ENCODE data around the gene OTULINL.

Gene OTULINL

DNA sequence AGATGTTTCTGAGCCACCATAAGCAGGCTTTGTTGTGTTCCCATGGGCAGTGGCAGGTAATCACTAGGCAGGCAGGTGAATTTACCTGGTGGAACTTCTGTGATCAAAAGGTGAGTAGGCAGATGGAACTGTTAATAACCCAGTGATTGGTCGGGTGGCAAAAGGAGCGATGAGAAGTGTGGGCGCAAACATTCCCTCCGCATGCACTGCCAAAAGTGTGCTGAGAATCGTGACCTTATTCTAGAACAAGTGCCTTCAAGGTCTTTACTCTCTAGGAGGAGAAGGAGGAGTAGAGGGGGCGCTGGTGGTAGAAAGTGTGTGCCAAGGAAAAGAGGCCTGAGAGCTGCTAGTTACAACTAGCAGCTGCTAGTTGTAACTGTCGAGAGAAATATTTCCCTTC, 3.3 kb downstream of the OTULINL start:
- H3K4me3 ChIP-seq (ENCODE audit: low read depth in 1 of 2, low read length in 2 of 2) = peak overlapping the region; percentile 4 to 8
- H3K27me3 ChIP-seq (ENCODE audit: control insufficient read depth in 1 of 2, insufficient read depth in 2 of 2, low read length in 2 of 2) = no peaks in the 10 kb centered on the region
- H3K27ac ChIP-seq (ENCODE audit: low read depth, low read length) = no peak overlapping the region
- no peaks in the 10 kb centered on the region for H3K9me3 ChIP-seq (ENCODE audit: control insufficient read depth in 1 of 2, low read length in 2 of 2)
- H3K9ac ChIP-seq (ENCODE audit: low read depth in 1 of 2, low read length in 2 of 2) = peak overlapping the region in 1 of 2 donors; percentile 22
- H3K4me1 ChIP-seq (ENCODE audit: control insufficient read depth in 1 of 2, insufficient read depth in 2 of 2, low read length in 2 of 2) = peaks cover 32 to 37% of the 10 kb centered on the region in 2 donors
- no peaks in the 10 kb centered on the region for H3K36me3 ChIP-seq (ENCODE audit: control insufficient read depth in 1 of 2, insufficient read depth in 2 of 2, low read length in 2 of 2)

DNA sequence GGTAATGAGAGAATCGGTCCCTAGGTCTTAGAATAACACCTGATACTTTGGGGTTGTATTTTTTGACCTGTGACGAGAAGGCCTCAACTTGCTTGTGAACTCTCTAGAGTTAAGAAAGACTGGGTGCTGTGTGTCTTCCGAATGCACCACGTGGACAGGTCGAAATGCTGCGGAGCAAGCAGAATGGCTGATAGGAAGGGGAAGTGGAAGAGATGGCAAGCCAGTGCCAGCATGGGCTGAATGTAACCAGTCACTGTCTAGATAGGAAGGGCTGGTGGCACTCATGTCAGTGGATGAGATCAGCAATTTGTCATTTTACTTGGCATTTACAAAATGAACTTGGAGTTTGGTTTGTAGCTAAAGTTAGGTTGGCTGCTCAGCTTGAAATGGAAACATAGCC, 5.6 kb downstream of the OTULINL start:
- peaks cover 41 to 43% of the 10 kb centered on the region in 2 donors for H3K4me1 ChIP-seq (ENCODE audit: control insufficient read depth in 1 of 2, insufficient read depth in 2 of 2, low read length in 2 of 2)
- H3K4me3 ChIP-seq (ENCODE audit: low read depth in 1 of 2, low read length in 2 of 2) = no peak overlapping the region
- H3K9me3 ChIP-seq (ENCODE audit: control insufficient read depth in 1 of 2, low read length in 2 of 2) = no peaks in the 10 kb centered on the region
- H3K9ac ChIP-seq (ENCODE audit: low read depth in 1 of 2, low read length in 2 of 2) = no peak overlapping the region
- H3K27me3 ChIP-seq (ENCODE audit: control insufficient read depth in 1 of 2, insufficient read depth in 2 of 2, low read length in 2 of 2) = no peaks in the 10 kb centered on the region
- H3K27ac ChIP-seq (ENCODE audit: low read depth, low read length) = no peak overlapping the region
- H3K36me3 ChIP-seq (ENCODE audit: control insufficient read depth in 1 of 2, insufficient read depth in 2 of 2, low read length in 2 of 2) = no peaks in the 10 kb centered on the region

GRCh38 chr5:14588145-14588544, 6.6 kb downstream of the OTULINL start:
- no peaks in the 10 kb centered on the region for H3K36me3 ChIP-seq (ENCODE audit: control insufficient read depth in 1 of 2, insufficient read depth in 2 of 2, low read length in 2 of 2)
- H3K27me3 ChIP-seq (ENCODE audit: control insufficient read depth in 1 of 2, insufficient read depth in 2 of 2, low read length in 2 of 2) = no peaks in the 10 kb centered on the region
- no peak overlapping the region for H3K27ac ChIP-seq (ENCODE audit: low read depth, low read length)
- H3K9me3 ChIP-seq (ENCODE audit: control insufficient read depth in 1 of 2, low read length in 2 of 2) = no peaks in the 10 kb centered on the region
- H3K4me1 ChIP-seq (ENCODE audit: control insufficient read depth in 1 of 2, insufficient read depth in 2 of 2, low read length in 2 of 2) = peaks cover 45 to 48% of the 10 kb centered on the region in 2 donors
- H3K9ac ChIP-seq (ENCODE audit: low read depth in 1 of 2, low read length in 2 of 2) = no peak overlapping the region
- no peak overlapping the region for H3K4me3 ChIP-seq (ENCODE audit: low read depth in 1 of 2, low read length in 2 of 2)

DNA sequence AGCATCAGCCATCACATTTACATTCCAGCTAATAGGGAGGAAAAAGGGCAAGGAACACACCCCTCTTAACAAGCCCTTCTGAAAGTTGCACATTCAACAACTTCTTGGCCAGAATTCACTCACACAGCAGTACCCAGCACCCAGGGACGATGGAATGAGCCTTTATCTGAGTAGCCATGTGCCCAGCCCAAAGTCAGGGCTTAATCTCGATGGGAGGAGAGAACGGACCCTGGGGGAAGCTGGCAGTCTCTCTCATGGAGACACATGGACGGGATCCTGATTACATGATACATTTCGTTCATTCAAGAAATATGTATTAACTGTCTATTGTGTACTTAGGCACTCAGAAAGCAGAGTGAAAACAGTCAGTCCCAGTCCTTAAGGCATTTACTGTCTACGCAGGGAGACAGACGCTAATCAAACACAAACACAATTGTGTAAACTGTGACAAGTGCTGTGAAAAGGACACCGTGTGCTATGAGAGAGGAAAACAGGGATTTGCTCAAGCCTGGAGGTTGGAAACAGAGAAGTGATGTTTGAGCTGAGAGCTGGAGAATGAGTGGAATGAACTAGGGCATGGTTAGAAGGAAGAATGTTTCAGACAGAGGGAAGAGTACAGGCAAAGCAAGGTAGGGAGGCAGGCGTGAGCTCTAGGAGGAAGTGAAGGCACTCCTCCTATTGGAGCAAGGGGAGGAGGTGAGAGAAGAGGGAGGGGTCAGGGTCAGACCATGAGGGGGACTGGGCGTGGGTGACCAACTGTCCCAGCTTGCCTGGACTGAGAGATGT, 7.4 kb downstream of the OTULINL start:
- no peak overlapping the region for H3K27ac ChIP-seq (ENCODE audit: low read depth, low read length)
- H3K9me3 ChIP-seq (ENCODE audit: control insufficient read depth in 1 of 2, low read length in 2 of 2) = no peaks in the 10 kb centered on the region
- no peak overlapping the region for H3K4me3 ChIP-seq (ENCODE audit: low read depth in 1 of 2, low read length in 2 of 2)
- H3K4me1 ChIP-seq (ENCODE audit: control insufficient read depth in 1 of 2, insufficient read depth in 2 of 2, low read length in 2 of 2) = peaks cover 39 to 51% of the 10 kb centered on the region in 2 donors
- no peaks in the 10 kb centered on the region for H3K36me3 ChIP-seq (ENCODE audit: control insufficient read depth in 1 of 2, insufficient read depth in 2 of 2, low read length in 2 of 2)
- no peak overlapping the region for H3K9ac ChIP-seq (ENCODE audit: low read depth in 1 of 2, low read length in 2 of 2)
- H3K27me3 ChIP-seq (ENCODE audit: control insufficient read depth in 1 of 2, insufficient read depth in 2 of 2, low read length in 2 of 2) = no peaks in the 10 kb centered on the region

DNA sequence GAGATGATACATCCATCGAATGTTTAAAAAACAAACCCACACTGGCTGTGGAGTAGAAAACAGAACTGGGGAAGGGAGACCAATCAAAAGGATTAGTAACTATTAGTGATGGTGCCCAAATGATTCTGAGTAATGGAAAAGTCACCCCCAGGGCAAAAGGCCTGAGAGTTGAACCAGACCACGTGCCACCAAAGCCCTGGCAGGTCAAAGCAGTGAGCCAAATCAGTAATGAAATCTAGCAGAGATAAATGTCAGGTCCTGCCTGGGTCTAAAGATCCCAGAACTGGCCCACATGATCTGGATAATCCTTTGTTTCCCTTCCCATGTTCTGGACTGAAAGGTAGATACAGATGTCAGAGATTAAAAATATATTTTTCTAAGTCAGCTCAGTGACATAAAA, 9.4 kb downstream of the OTULINL start:
- H3K27ac ChIP-seq (ENCODE audit: low read depth, low read length) = no peak overlapping the region
- H3K9me3 ChIP-seq (ENCODE audit: control insufficient read depth in 1 of 2, low read length in 2 of 2) = no peaks in the 10 kb centered on the region
- H3K4me3 ChIP-seq (ENCODE audit: low read depth in 1 of 2, low read length in 2 of 2) = no peak overlapping the region
- H3K9ac ChIP-seq (ENCODE audit: low read depth in 1 of 2, low read length in 2 of 2) = no peak overlapping the region
- peaks cover 41 to 47% of the 10 kb centered on the region in 2 donors for H3K4me1 ChIP-seq (ENCODE audit: control insufficient read depth in 1 of 2, insufficient read depth in 2 of 2, low read length in 2 of 2)
- H3K27me3 ChIP-seq (ENCODE audit: control insufficient read depth in 1 of 2, insufficient read depth in 2 of 2, low read length in 2 of 2) = no peaks in the 10 kb centered on the region
- no peaks in the 10 kb centered on the region for H3K36me3 ChIP-seq (ENCODE audit: control insufficient read depth in 1 of 2, insufficient read depth in 2 of 2, low read length in 2 of 2)

GRCh38 chr5:14591548-14591947, 10.0 kb downstream of the OTULINL start:
- Histone ChIP-seq H3K27me3 (ENCODE audit: control insufficient read depth in 1 of 2, insufficient read depth in 2 of 2, low read length in 2 of 2) (no peaks in the 10 kb centered on the region), H3K9me3 (ENCODE audit: control insufficient read depth in 1 of 2, low read length in 2 of 2) (no peaks in the 10 kb centered on the region), H3K27ac (ENCODE audit: low read depth, low read length) (no peak overlapping the region), H3K36me3 (ENCODE audit: control insufficient read depth in 1 of 2, insufficient read depth in 2 of 2, low read length in 2 of 2) (no peaks in the 10 kb centered on the region), H3K4me1 (ENCODE audit: control insufficient read depth in 1 of 2, insufficient read depth in 2 of 2, low read length in 2 of 2) (peaks cover 42 to 47% of the 10 kb centered on the region in 2 donors), H3K4me3 (ENCODE audit: low read depth in 1 of 2, low read length in 2 of 2) (no peak overlapping the region), H3K9ac (ENCODE audit: low read depth in 1 of 2, low read length in 2 of 2) (no peak overlapping the region)

GRCh38 chr5:14593326-14594021, 11.9 kb downstream of the OTULINL start:
- no peaks in the 10 kb centered on the region for H3K9me3 ChIP-seq (ENCODE audit: control insufficient read depth in 1 of 2, low read length in 2 of 2)
- H3K36me3 ChIP-seq (ENCODE audit: control insufficient read depth in 1 of 2, insufficient read depth in 2 of 2, low read length in 2 of 2) = no peaks in the 10 kb centered on the region
- no peak overlapping the region for H3K4me3 ChIP-seq (ENCODE audit: low read depth in 1 of 2, low read length in 2 of 2)
- H3K27me3 ChIP-seq (ENCODE audit: control insufficient read depth in 1 of 2, insufficient read depth in 2 of 2, low read length in 2 of 2) = no peaks in the 10 kb centered on the region
- H3K4me1 ChIP-seq (ENCODE audit: control insufficient read depth in 1 of 2, insufficient read depth in 2 of 2, low read length in 2 of 2) = peaks cover 44 to 51% of the 10 kb centered on the region in 2 donors
- H3K27ac ChIP-seq (ENCODE audit: low read depth, low read length) = no peak overlapping the region
- H3K9ac ChIP-seq (ENCODE audit: low read depth in 1 of 2, low read length in 2 of 2) = no peak overlapping the region

DNA sequence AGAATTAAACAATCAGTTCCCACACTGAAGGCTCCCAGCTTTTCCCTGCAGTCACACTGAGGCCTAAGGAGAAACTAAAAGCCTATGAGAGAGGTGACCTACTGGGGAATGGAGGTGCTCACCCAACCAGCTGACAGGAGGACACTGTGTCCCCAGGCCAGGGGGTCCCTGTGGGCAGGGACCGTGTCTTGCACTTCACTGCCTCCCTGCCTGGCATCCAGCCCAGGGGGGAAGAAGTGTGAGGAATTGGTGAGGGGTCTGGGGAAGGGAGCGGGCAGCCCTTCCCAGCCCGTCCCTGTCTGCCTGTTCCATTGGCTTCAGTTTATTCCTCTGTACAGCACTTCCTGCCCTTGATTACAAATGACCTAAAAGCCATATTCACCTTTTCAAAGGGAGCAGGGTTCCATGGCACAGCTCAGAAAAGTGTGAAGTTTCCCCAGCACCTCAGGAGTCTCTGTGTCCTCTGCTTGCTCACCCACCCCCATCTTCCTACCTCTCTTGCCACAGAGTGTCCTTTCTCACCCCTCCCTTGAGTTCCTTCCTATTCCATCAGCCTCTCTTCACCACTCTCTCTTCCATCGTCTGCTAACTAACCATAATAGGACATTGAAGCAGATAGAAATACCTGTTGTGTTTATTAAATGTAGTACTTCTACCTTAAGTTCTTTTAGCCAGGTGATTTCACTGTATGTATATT, 12.9 kb downstream of the OTULINL start:
- Histone ChIP-seq H3K36me3 (ENCODE audit: control insufficient read depth in 1 of 2, insufficient read depth in 2 of 2, low read length in 2 of 2) (no peaks in the 10 kb centered on the region), H3K4me3 (ENCODE audit: low read depth in 1 of 2, low read length in 2 of 2) (no peak overlapping the region), H3K9ac (ENCODE audit: low read depth in 1 of 2, low read length in 2 of 2) (peak overlapping the region in 1 of 2 donors; percentile 7), H3K27me3 (ENCODE audit: control insufficient read depth in 1 of 2, insufficient read depth in 2 of 2, low read length in 2 of 2) (no peaks in the 10 kb centered on the region), H3K4me1 (ENCODE audit: control insufficient read depth in 1 of 2, insufficient read depth in 2 of 2, low read length in 2 of 2) (peaks cover 37 to 45% of the 10 kb centered on the region in 2 donors), H3K9me3 (ENCODE audit: control insufficient read depth in 1 of 2, low read length in 2 of 2) (no peaks in the 10 kb centered on the region), H3K27ac (ENCODE audit: low read depth, low read length) (no peak overlapping the region)

DNA sequence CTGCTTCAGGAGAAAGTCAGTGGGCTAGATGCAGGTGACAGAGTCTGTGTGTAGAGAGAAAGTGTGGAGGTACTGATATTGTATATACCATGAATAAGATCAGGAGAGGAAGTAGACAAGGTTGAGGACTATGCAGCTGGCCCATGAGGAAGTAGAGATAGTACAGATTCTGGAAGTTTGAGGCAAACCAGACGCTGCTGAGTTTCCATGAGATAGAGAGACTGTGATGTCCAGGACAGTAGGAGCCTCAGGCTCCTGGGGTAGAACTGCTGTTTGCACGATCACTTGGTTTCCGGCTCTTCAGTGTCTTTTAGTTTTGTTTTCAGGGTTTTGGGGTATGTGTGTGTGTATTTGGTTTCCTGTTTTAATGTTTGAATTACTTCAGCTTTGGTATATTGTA, 13.6 kb downstream of the OTULINL start:
- Histone ChIP-seq H3K4me1 (ENCODE audit: control insufficient read depth in 1 of 2, insufficient read depth in 2 of 2, low read length in 2 of 2) (peaks cover 37 to 45% of the 10 kb centered on the region in 2 donors), H3K36me3 (ENCODE audit: control insufficient read depth in 1 of 2, insufficient read depth in 2 of 2, low read length in 2 of 2) (no peaks in the 10 kb centered on the region), H3K27ac (ENCODE audit: low read depth, low read length) (no peak overlapping the region), H3K4me3 (ENCODE audit: low read depth in 1 of 2, low read length in 2 of 2) (no peak overlapping the region), H3K27me3 (ENCODE audit: control insufficient read depth in 1 of 2, insufficient read depth in 2 of 2, low read length in 2 of 2) (no peaks in the 10 kb centered on the region), H3K9ac (ENCODE audit: low read depth in 1 of 2, low read length in 2 of 2) (no peak overlapping the region), H3K9me3 (ENCODE audit: control insufficient read depth in 1 of 2, low read length in 2 of 2) (no peaks in the 10 kb centered on the region)

- Histone ChIP-seq H3K4me1 (ENCODE audit: control insufficient read depth in 1 of 2, insufficient read depth in 2 of 2, low read length in 2 of 2) (peaks cover 31 to 44% of the 10 kb centered on the region in 2 donors), H3K4me3 (ENCODE audit: low read depth in 1 of 2, low read length in 2 of 2) (no peak overlapping the region), H3K9me3 (ENCODE audit: control insufficient read depth in 1 of 2, low read length in 2 of 2) (no peaks in the 10 kb centered on the region), H3K27me3 (ENCODE audit: control insufficient read depth in 1 of 2, insufficient read depth in 2 of 2, low read length in 2 of 2) (no peaks in the 10 kb centered on the region), H3K9ac (ENCODE audit: low read depth in 1 of 2, low read length in 2 of 2) (no peak overlapping the region), H3K36me3 (ENCODE audit: control insufficient read depth in 1 of 2, insufficient read depth in 2 of 2, low read length in 2 of 2) (no peaks in the 10 kb centered on the region), H3K27ac (ENCODE audit: low read depth, low read length) (no peak overlapping the region)
These were observed 14.3 kb downstream of the OTULINL start for GRCh38 chr5:14595891-14596290.

Data from duodenal mucosa (tissue), 2 donors.